Ovary (tissue), 9 donors: ENCODE results near the gene SNX30. TPM values are rescaled to one million over a fixed set of nuclear protein-coding genes. Genes with fewer than 3 reads are reported as not detected.

Experiments
- DNase-seq, 5 donors: peaks; one replicate each; pipeline ENCODE4 v3.0.0-alpha.2; 2019 to 2020
- H3K27ac ChIP-seq, 2 donors: fragments of 200-600 bp; one replicate each; pipeline versions ENCODE4 v1.5.1 to v1.8.0; 2019 to 2022
- H3K27me3 ChIP-seq: fragments of 200-600 bp; one replicate; pipeline ENCODE4 v1.8.0; 2022
- H3K36me3 ChIP-seq: fragments of 200-600 bp; sonication (generic); one replicate; pipeline ENCODE4 v1.5.1; 2019
- H3K4me1 ChIP-seq: one replicate; pipeline ENCODE4 v1.8.1; 2013; ENCODE audit warnings: mild to moderate bottlenecking, moderate library complexity; ENCODE audit not compliant: insufficient read depth
- H3K4me3 ChIP-seq: fragments of 200-600 bp; sonication (generic); one replicate; pipeline ENCODE4 v1.5.1; 2017
- H3K9me3 ChIP-seq, 2 donors: fragments of 200-600 bp in 1 of 2; sonication (generic) in 1 of 2; one replicate each; pipeline versions ENCODE4 v1.5.1 to v1.8.1; 2013 to 2019; ENCODE audit warnings: mild to moderate bottlenecking in 1 of 2, moderate library complexity in 1 of 2
- EP300 ChIP-seq: sonication (generic); formaldehyde crosslinking; IDR thresholded peaks from one replicate; pipeline ENCODE4 v1.6.1; 2017; ENCODE audit warnings: antibody characterized with exemption
- POLR2A ChIP-seq: fragments of 450-650 bp; IDR thresholded peaks from one replicate; pipeline ENCODE4 v1.6.1; 2017; ENCODE audit warnings: antibody characterized with exemption, mild to moderate bottlenecking, moderate library complexity
- WGBS, 3 donors: extraction: QIAGEN DNeasy Blood & Tissue Kit in 1 of 3; methylation state at CpG; one replicate each; pipeline versions ENCODE4 v1.1.5 to v1.1.7; 2013 to 2017; 5-methylcytosine and 5-hydroxymethylcytosine counted together
- intact Hi-C, 4 donors: fragments of 100-400 bp; cut with DNase I; formaldehyde crosslinking; loops; one replicate each; pipeline versions ENCODE4 v1.11.0 to v1.15.1; 2022 to 2023
- polyA plus RNA-seq, 2 donors: library from polyadenylated mRNA; stranded (reverse); fragments of 200-250 nt in 1 of 2; fragments of 350-450 nt in 1 of 2; fragmentation: Illumina TruSeq in 1 of 2; extraction: RNeasy Lipid Tissue Mini Kit (QIAGEN cat#74804) in 1 of 2; gene quantifications; one replicate each; pipeline ENCODE4 v1.2.3, GENCODE V29; 2013 to 2014
- total RNA-seq, 7 donors: library from RNA; depleted of rRNA in 2 of 7; stranded (reverse); fragments of >200 nt in 2 of 7; fragmentation: NEBNext Ultra II Directional in 3 of 7; extraction: Animal tissue kit (Norgen Biotek cat#: 25700) in 3 of 7; gene quantifications; one replicate each; pipeline versions ENCODE4 v1.1.0 to v1.2.4, GENCODE V29; 2016 to 2023
- TF ChIP-seq, protein P1 (sequence below), 3 donors: fragments of 450-650 bp in 2 of 3; fragments of 200-600 bp in 1 of 3; IDR thresholded peaks; one replicate each; pipeline versions ENCODE4 v1.5.1 to v1.8.0; 2016 to 2022; ENCODE audit warnings: antibody characterized with exemption in 3 of 3, mild to moderate bottlenecking in 1 of 3
- donor health status: DM: no; HTN: no; CAD: no; lungs with moderate emphysema.
- donor health status: DM: no; HTN: no; CAD: no.
- donor health status: Bipolar disorder and iron deficiency.
- donor health status: DM: yes; HTN: yes; CAD: no.
- donor health status: DM: no; HTN: no; CAD: no.
- donor health status: DM: yes; HTN: yes; CAD: no.

Gene SNX30
- total and polyA plus RNA-seq, 9 donors, result 4.3 to 11.8 (median 8.8) TPM

DNA sequence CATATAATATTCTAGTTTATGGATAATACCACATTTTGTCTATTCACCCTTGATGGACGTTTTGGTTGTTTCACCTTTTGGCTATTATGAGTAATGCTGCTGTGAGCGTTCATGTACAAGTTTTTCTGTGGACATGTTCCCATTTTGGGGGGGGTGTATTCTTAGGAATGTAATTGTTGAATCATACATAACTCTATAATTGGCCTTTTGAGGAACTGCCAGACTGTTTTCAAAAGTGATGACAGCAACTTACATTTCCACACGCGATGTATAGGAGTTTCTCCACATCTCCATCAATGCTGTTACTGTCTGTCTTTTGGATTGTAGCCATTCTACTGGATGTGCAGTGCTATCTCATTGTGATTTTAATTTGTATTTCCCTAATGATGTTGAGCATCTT, 70.3 kb downstream of the SNX30 start:
- H3K27ac ChIP-seq, result no peak overlapping the region
- H3K36me3 ChIP-seq, result no peaks in the 10 kb centered on the region
- H3K27me3 ChIP-seq, result no peaks in the 10 kb centered on the region
- TF ChIP-seq POLR2A, result no peak
- no peak for TF ChIP-seq EP300
- TF ChIP-seq, protein P1, sequence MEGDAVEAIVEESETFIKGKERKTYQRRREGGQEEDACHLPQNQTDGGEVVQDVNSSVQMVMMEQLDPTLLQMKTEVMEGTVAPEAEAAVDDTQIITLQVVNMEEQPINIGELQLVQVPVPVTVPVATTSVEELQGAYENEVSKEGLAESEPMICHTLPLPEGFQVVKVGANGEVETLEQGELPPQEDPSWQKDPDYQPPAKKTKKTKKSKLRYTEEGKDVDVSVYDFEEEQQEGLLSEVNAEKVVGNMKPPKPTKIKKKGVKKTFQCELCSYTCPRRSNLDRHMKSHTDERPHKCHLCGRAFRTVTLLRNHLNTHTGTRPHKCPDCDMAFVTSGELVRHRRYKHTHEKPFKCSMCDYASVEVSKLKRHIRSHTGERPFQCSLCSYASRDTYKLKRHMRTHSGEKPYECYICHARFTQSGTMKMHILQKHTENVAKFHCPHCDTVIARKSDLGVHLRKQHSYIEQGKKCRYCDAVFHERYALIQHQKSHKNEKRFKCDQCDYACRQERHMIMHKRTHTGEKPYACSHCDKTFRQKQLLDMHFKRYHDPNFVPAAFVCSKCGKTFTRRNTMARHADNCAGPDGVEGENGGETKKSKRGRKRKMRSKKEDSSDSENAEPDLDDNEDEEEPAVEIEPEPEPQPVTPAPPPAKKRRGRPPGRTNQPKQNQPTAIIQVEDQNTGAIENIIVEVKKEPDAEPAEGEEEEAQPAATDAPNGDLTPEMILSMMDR (IDR thresholded peaks at IDR 0.05), result no peak
- WGBS, 3 donors, result 81 to 92% (median 82%) methylated on average over 4 of the region's 4 CpGs
- no peaks in the 10 kb centered on the region for H3K9me3 ChIP-seq
- no peak for DNase-seq
- H3K4me1 ChIP-seq, result peaks cover 1% of the 10 kb centered on the region
- H3K4me3 ChIP-seq, result no peak overlapping the region
- intact Hi-C loops, result no loop called here

DNA sequence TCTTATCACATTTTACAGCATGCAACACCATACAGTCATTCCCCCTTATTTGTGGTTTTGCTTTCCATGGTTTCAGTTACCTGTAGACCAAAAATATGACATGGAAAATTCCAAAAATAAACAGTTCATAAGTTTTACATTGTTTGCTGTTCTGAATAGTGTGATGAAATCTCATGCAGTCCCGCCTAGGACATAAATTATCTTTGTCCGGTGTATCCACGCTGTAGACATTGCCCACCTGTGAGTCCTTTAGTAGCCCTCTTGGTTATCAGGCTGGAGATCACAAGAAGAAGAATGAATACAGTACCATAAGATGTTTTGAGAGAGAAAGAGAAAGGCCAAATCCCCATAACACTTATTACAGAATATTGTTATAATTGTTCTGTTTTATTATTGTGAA, 72.1 kb downstream of the SNX30 start:
- WGBS, 3 donors, result 86 to 92% (median 86%) methylated on average over 3 of the region's 3 CpGs
- DNase-seq, result no peak
- Histone ChIP-seq H3K4me1 (peaks cover under 1% of the 10 kb centered on the region), H3K4me3 (no peak overlapping the region), H3K27ac (no peak overlapping the region), H3K27me3 (no peaks in the 10 kb centered on the region), H3K36me3 (no peaks in the 10 kb centered on the region), H3K9me3 (no peaks in the 10 kb centered on the region)
- TF ChIP-seq EP300, result no peak
- TF ChIP-seq POLR2A, result no peak
- TF ChIP-seq, protein P1 (IDR thresholded peaks at IDR 0.05), result no peak
- intact Hi-C loops, result no loop called here

DNA sequence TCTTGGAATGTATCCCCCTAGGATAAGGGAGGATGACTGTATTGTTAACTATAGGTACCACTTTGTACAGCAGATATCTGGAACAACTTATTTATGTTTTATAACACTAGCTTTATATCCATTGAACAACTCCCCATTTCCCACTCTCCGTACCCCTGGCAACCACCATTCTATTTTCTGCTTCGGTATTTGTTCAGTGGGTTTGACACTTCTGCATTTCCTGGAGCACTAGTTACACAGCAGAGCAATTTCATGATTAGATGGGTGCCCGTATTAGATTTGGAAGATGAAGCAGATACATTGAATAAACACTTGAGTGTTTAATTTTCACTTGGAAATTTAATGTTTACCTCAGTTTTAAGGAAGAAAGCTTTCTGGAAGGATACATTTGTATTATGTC, 72.7 kb downstream of the SNX30 start:
- H3K9me3 ChIP-seq, result no peaks in the 10 kb centered on the region
- no peak for DNase-seq
- TF ChIP-seq POLR2A (no peak), EP300 (no peak)
- TF ChIP-seq, protein P1 (IDR thresholded peaks at IDR 0.05), result no peak
- H3K4me3 ChIP-seq, result no peak overlapping the region
- intact Hi-C loops, result no loop called here
- H3K4me1 ChIP-seq, result no peaks in the 10 kb centered on the region
- WGBS, 3 donors, result 79 to 93% (median 90%) methylated on average over 3 of the region's 3 CpGs
- H3K27me3 ChIP-seq, result no peaks in the 10 kb centered on the region
- no peaks in the 10 kb centered on the region for H3K36me3 ChIP-seq
- H3K27ac ChIP-seq, result no peak overlapping the region

- DNase-seq, result no peak
- Histone ChIP-seq H3K4me1 (no peaks in the 10 kb centered on the region), H3K4me3 (no peak overlapping the region), H3K9me3 (no peaks in the 10 kb centered on the region), H3K27me3 (no peaks in the 10 kb centered on the region), H3K36me3 (no peaks in the 10 kb centered on the region), H3K27ac (no peak overlapping the region)
- TF ChIP-seq, protein P1 (IDR thresholded peaks at IDR 0.05), result no peak
- TF ChIP-seq EP300, result no peak
- TF ChIP-seq POLR2A, result no peak
- WGBS, 3 donors, result 85 to 88% (median 87%) methylated on average over 5 of the region's 5 CpGs
- intact Hi-C loops, result no loop called here
Observed at GRCh38 chr9:112831281-112831851, 80.8 kb downstream of the SNX30 start.
